CD4-positive, alpha-beta T cell treated with Interleukin-15 for 1 hour (primary cell): Measurements from ENCODE around the gene RFTN1.
"Not testable (repeated sequence)": the region's sequence is repeated elsewhere in the genome, so short reads cannot be mapped to it uniquely, and the experiment has no call there.

ENCODE experiments used
- DNase-seq: peaks from one replicate; pipeline ENCODE4 v3.0.0-alpha.2; 2020

RFTN1 gene

DNA sequence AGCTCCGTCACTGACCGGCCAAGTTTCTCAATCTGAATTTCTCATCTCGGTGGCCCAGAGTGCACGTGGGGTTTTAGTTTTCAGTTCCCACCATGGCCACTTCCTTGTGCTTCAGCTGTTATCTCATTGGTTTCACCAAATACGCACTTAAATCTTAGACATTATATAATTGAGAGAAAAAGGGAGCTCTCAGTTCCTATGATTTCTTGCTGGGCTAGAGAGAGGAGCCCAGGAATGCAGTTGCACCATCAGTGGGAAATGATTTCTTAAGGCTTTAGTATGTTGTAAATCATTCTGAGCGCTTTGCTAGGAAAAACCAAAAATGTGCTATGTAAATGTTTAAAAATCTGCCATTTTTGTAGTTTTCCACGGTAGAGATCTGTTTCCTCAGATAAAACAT, 195.3 kb downstream of the RFTN1 start:
- no peak for DNase-seq

DNA sequence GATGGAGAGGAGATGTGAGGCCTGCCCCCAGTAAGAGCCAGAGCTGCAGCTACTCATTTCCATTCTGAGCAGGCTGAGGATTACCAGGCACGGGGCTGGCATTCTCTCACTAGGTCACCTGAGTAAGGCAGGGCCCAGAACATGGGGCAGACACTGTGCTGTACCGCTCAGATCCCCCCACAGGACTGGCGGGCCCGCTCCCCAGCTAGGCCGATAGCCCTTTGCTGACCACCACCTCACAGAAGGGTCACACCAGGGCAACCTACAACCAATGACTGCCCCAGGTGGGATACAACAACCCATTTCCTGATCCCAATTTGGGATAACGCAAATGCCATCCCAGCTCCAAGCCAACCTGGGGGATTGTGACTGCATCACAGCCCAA, 195.9 kb downstream of the RFTN1 start:
- no peak for DNase-seq

DNA sequence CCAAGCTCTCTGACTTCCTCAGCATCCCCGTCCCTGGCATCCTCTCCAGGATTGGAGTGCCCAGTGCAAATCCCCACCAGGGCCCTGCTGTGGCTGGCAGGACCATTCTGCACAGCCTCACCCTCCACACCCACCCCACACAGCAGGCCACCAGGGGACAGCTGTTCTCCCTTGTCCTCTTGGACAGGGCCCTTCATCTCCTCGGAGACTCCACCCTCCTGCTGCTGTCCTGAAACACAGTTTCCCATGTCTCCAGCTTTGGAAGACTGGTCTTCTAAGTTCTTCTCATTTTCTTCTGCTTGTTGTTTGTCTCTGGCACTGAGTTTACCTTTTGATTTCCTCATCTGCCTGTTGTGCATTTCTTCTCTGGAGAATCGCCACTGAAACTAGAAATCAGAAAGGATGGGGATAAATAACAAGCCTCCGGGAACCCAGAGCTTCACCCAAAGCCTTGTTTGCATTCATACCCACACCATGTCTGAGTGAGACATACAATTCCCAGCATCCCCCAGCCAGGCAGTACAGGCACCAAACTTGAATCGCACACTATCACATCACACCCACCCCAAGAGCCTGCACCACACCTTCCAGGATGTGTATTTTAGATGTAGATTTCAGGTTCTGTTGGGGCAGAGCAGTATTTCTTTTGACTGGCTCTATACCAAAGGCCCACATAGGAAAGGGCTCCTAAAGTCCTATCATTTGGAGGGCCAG, 196.5 kb downstream of the RFTN1 start:
- DNase-seq = no peak

DNA sequence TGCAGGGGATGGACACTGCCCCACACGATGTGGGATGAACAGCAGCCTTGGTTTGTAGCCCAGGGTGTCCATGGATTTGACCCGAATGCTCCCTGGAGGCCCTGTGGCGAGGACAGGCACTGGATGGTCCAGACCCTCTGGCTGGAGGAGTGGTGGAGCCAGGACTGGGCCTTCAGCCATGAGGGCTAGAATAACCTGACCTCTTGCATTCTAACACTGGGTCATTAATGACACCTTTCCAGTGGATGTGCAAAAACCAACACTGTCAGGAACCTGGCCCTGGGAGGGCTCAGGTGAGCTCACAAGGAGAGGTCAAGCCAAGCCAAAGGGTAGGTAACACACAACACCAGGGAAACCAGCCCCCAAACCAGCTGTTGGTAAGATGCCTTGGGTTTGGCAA, 197.1 kb downstream of the RFTN1 start:
- DNase-seq = no peak

DNA sequence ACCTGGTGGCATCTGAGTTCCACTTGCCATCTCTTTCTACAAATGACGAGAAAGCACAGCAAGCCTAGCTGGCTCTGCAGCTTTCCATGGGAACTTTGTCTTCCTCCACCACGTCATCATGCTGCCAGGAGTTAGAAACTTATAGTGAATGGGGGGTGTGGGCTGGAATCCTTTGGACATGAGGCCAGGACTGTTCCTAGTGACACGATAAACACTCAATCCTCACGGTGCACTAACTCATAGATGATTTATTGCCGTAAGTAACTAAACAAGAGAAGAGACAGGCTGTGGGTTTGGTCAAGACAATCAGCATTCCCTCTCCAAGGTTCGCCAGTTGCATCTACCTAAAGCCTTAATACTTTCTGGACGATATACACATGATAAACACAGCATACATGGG, 197.9 kb downstream of the RFTN1 start:
- DNase-seq = no peak

DNA sequence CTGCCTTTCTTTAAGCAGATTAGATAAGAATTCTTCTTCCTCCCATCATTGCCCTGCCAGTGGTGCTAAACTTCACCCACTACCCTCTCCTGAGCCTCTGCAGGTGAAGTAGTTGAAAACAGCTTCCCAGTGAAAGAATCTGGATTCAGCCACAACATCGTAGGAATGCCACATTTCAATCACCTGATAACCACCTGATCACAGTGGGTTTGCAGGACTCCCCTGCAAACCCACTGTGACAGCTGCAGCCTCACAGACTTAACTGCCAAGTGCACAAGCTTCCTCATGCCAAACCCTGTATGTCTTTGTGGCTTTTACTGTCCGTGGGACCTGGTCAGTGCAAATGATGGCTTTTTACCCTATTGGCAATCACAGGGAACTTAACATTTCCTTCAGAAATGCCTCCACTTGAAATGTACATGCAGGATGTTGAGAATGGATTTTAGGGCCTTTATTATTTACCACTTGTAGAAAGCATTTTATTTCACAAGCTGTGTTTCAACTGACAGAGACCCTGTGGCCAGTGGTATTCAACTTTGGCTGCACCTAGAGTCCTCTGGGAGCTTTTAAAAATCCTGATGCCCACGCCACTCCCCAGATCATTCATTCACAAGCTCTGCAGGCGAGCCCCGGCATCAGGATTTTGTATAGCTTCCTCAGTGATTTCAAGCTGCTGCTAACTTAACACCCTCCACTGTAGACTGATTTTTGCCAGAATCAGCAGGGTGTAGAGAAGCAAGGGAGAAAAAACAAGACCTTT, 199.4 kb downstream of the RFTN1 start:
- DNase-seq = no peak

DNA sequence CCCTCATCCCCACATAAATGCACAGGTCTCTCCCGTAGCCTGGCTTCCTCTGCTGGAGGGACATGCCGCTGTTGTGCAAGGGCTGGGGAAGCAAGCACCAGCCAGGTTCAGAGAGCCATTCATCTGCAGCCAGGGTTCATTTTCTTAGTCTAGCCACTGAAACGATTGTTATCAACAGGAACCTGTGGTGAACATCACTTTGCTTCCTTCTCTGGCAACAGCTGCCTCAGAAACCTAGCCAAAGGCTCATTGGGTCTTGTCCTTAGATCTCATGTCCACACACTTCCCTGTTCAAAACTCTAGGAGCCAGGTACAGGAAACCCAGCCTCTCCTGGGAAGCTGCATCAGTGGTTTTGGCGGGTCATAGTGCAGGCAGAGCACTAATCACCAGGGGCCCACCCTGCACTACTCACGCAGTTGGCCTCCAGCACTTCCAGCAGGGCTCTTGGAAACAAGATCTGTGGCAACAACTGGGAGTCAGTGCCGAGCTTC, 201.5 kb downstream of the RFTN1 start:
- DNase-seq = peak; percentile 54

DNA sequence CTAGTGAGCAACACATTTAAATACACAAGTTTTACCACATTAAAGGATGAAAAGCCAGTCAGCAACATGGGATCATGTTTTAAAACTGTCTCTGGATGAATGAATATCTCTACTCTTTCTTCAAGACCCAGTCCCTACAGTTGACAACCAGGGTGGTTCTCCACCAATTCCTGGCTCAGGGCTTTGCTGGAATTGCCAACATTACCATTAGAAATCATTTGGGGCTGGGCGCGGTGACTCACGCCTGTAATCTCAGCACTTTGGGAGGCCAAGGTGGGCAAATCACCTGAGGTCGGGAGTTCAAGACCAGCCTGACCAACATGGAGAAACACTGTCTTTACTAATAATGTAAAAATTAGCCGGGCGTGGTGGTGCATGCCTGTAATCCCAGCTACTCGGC, 203.0 kb downstream of the RFTN1 start:
- DNase-seq = not testable (repeated sequence)

DNA sequence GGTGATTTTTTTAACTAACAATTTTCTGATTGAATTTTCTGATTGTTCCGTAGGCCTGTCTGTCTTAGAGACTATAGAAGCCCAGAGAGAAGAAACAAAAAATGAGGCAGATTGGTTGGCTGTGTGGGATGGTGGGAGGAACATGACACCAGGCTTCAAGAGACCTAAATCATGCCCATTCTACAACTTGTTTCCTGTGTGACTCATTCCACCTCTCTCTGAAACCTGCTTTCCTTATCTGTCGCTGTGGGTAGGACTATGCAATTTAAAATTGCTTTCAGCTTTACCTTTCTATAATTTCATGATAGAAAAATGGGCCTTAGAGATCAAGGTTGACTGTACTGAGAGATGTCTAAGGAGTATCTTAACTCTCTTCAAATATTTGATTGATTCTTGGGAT, 203.9 kb downstream of the RFTN1 start:
- peak; percentile 53 for DNase-seq

DNA sequence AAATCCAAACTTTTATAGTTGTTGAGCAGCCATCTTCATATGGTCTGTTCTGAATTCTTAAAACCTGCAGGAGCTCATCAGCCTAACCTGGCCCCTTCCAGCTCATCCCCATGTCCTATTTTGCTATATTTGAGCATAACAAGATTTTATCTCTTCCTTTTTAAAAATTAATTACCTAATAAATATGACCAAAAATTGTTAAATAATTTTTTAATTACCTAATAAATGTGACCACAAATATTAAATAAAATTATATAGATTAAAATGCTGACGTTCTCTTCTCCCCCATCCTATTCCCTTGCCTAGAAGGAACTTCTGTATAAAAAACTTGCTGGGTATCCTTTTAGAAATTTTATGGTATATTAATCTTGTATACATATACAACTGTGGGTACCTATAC, 204.8 kb downstream of the RFTN1 start:
- DNase-seq = no peak

DNA sequence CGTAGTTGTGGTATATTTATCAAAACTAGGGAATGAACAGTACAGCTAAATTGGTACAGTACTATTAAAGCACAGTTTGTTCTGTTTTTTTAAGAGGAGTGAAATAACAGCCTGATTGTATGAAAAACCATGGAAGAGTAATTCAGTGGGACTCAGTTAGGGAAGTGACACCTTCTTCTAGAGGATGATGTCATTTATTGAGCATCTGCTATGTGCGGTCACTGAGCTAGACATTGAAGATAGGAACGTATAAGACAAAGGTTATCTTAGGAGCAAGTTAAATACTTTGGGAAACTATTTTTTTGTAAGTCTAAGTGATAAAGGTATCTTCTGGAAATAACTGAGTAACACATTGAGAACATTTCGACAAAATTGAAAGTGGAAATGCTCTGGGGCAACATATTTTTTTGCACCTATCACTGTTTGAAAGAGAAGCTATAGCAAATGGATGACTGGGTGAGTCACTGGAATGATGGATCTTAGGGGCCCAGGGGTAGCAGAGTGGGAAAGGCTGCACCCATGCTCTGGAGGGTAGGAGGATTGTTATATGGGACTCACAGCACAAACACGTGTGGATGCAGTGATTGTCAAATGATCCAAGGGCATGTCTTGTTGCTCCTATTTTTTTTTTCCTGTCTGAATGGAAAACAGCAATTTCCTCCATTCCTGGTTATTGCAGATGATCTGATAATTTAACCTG, 205.5 kb downstream of the RFTN1 start:
- no peak for DNase-seq

DNA sequence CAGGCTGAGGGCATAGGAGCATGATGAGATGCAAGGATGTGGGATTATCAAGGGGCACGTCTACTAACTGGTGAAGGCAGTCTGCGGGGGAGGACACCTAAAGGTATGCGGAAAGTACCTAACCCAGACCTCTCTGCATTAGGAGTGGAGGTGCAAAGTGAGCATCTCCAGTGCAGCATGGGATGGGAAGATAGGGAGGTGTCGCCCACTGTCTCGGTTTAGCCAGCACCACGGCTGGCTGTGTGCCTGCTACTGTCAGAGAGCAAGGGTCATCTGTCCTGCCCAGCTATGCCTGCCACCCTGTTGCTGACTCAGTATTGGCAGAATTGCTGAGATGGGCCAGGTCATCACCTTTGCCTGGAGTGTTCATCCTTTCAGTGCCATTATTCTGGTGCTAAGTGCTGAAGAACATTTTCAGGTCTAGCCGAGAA, 208.4 kb downstream of the RFTN1 start:
- DNase-seq = peak; percentile 43

DNA sequence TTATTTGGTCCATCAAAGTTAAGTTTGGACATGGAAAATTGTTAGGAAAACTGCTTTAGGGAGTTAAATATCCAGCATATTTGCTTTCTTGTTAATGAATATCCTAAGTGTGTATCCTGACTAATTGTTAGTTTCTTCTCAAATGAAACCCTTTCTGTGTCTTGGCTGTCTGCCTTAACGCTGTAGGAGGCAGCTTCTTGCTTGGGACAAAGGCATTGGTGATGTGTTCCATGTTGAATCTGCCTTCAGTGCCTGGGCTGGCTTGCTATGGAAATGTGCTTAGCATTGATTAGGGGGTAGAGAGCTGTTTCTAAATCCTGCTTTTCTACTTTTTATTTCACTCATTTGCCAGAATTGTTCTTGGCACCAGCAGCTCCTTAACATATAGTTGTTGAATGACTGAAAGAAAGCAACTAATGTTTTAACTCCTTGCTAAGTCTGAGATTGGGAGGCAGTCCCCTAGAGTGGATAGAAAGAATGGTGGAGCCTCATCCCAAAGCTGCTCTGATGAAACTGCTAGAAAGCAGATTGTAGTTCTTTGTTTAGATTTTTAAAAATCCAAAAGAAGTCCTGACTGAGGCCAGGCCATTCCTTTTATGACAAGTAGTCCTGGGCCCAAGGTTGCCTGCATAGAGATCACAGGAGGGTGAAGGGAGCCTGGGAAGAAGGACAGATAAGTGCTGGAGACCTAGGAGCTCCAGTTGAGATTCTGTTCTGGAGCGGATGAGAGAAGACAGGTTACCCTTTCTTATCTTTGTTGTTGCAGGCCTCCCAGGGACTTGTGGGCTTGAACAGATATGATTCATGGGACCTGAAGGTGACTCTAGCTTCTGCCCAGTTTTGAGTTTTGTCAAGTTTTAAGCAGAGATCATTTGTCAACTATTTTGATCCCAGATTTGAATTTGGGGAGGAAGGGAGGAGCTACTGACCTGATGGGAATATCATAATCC, 209.2 kb downstream of the RFTN1 start:
- no peak for DNase-seq

DNA sequence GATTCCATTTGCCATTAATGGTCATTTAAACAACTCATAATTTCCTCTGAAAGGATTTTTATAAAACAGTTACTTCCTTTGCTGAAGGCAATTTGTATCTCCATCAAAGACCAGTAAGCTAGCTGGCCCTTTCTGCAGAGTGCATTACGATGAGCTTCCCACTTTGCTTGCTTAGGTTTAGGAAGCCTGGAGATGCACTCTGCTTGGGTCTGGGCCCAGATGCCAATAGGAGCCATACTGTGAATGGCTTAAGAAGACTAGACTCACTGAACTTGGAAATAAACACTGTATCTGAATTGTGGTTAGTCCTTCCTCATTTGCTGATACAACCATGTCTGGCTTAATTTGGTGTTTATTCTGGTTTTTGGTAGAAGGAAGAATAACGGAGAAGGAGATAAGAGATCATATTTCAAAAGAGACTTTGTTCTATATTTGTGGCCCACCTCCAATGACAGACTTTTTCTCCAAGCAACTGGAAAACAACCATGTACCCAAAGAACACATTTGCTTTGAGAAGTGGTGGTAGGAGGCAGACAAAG, 210.4 kb downstream of the RFTN1 start:
- DNase-seq = no peak

DNA sequence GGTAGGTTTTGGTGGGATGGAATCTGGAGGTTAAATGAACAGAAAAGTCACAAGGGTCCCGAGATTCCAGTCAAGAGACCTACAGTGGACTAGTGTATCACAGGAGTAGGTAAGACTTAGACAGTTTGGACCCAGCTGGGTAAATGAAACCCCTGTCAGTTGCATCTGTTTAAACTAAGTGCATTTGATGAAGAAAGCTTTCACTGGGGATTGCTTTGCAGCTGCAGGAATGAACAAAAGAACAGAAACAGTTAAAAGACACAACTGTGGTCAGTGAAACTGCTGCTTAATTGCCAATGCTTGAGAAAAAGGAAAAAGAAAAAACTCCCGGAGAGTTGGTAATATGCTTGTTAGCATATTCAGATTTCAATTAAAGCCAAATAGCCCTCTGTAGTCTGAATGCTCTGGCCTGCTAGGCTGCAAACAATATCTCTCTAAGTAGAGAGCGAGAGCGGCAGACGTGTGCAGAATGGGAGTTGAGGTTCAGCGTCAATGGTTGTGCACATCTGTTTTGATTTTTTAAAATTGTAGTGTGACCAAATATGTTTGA, 211.3 kb downstream of the RFTN1 start:
- no peak for DNase-seq

DNA sequence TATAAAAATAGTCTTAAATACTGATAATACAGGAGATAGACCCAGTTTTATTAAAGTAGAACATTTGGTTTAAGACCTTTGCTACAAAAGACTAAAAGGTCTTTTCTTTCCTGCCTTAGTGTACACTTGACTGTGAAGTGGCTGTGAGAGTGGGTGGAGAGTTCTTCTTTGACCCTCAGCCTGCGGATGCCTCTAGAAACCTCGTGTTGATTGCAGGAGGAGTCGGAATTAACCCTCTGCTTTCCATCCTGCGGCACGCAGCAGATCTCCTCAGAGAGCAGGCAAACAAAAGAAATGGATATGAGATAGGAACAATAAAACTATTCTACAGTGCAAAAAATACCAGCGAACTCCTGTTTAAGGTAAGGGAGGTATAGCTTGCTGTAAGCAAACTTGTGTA, 212.0 kb downstream of the RFTN1 start:
- DNase-seq = no peak

DNA sequence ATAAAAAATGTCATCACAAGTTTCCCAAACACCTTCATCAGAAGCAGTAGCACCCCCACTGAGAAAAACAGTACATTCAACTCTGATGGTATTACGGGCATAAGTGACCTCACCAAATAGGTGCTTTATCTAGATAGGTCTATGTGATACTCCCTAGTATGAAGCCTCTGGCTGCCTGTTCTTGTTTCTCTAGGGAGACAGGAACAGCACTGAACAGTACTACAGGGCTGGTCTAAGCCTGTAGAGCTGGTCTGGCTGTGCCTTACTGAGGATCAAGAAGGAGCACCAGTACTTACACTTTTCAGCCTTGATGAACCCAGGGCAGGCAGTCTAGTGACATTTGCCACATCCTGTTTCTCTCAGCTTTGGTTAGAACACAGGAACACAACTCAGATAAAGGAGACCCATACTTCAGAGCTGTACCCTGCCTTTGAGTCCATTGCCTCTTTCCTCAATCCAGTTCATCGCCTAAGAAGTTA, 212.6 kb downstream of the RFTN1 start:
- peak; percentile 65 for DNase-seq

DNA sequence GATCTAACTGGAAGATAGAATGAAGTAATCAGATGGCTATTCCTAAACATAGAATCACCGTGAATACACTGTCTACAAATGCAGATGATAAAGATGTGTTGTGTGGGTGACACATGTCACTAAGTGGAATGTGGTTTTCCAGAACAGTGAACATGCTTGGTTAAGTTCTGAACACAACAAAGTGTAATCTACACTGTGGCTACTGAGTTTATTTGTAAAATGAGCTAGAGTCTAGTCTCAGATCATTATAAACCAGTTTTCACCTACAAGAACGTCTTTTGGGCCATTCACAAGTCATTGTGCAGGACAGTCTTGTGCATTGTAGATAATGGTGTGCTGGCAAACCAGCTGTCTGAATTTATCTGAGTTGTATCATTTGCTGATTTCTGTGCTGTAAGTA, 213.2 kb downstream of the RFTN1 start:
- DNase-seq = no peak

DNA sequence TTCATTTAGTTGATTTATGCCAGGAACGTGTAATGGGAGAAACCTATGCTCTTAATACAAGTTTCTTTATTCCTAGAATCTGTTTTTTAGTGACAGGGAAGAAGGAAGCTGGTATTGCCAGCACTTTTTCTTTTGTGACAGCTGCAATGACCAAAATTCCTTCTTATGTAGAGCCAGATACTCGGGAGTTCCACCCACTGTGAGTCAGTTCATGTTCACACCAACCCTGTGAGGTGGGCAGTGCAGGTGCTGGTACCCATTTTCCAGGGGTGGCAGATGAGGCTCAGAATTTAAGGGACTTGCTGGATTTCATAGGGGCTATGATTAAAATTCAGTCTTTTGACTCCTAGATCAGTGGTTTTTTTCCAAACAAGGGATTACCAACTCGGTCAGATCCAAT, 213.8 kb downstream of the RFTN1 start:
- DNase-seq = no peak

DNA sequence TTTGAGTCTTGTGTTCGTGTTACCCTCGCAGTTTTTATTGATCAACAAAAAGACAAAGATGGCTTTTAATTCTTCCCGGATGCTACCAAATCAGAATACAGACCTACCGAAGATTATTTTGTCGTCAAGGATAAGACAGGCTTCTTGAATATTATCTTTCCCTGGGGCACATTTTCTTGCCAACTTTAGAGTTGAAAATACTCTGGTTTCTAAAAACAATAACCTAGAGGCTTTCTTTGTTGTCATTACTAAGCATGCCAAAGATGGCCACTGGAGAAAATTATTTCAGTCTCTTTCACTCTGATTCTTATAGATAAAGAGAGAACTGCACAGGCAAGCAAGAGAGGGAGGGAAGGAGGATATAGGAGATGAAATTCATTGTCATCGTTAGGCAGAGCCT, 214.6 kb downstream of the RFTN1 start:
- DNase-seq = no peak

DNA sequence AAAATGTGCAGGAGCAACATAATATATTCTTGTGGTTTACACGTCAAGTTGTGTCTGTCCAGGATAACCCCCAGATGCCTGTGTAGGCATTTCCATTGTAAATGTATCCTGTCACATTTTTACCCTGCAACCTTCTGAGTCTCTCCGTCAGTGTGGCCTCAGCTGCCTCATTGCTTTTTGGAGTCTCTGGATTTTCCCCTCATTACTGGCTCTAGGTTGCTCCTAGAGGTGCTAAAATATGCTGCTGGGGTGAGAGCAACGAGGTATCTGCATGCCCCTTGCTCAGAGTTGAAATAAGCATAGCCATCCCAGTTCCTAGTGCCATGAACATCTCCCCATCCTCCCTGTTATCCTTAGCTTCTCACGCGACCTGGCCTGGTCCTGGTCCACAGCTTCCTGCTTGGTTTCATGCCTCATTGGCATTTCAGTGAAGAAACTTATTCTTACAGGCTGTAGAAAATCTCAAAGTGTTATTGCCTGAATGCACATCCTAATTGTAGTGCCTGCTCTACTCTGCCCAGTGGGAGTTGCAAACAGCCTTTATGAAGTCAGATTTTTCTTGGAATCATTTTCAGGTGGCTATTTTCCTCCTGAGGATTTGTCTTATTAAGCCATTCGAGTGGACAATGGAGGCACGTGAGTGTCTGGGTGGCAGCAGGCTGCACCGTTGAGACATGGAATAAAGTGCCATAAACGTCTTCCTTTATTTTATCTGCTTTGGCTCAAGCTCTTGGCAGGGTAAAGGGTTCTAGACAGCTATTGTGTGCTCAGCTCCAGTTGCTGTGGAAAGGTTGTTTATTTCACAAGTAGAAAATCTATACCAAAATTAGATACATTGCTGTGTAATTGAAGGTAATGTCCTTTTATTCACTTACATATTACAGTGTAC, 215.3 kb downstream of the RFTN1 start:
- no peak for DNase-seq
